Activated gamma-delta T cell treated with Interleukin-2 at 50 U/mL for 16 hours (primary cell): ENCODE results near the gene DDI2.
"Not testable (repeated sequence)": the region's sequence is repeated elsewhere in the genome, so short reads cannot be mapped to it uniquely, and the experiment has no call there.

Experiments used
- DNase-seq: peaks from one replicate; pipeline ENCODE4 v3.0.0-alpha.2; 2020

Gene DDI2

DNA sequence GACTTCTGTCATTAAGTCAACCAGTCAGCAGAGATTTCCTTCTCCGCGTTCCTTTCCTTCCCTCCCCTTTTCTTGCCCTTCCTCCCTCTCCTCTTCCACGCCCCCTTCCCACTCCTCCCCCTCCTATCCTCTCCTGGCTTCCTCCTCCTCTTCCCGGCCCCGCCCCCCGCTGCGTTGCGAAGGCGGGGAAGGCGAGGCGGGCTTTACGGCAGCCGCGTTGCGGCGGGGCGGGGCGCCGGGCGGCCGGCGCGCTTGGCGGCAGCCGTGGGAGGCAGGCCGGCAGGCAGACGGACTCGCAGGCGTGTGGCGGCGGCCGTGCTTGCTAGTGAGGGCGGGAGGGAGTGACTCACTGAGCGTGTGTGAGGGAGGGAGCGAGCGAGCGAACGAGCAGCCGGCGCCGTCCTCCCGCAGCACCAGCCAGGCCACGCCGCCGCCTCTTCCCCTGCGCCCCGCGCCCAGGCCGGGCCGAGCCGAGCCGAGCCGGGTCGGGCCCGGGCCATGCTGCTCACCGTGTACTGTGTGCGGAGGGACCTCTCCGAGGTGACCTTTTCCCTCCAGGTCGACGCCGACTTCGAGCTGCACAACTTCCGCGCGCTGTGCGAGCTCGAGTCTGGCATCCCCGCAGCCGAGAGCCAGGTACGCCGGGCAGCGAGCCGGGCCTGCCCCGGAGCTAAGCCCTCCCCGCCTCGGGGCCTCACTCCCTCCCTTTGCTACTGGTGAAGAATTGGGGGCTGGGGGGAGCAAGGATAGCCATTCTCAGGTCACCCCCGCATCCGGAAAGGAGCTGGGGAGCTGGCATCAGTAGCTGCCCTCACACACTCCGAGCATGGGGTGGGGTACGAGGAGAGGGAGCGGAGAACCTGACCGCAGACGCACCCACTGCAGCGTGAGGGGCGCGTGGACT is at the start of gene DDI2:
Gene DDI2 (plus strand): TSS at position 286 of the 904 bp plus-strand sequence. CDS start 213 bp downstream, at position 499.
- peak; percentile 92 for DNase-seq

DNA sequence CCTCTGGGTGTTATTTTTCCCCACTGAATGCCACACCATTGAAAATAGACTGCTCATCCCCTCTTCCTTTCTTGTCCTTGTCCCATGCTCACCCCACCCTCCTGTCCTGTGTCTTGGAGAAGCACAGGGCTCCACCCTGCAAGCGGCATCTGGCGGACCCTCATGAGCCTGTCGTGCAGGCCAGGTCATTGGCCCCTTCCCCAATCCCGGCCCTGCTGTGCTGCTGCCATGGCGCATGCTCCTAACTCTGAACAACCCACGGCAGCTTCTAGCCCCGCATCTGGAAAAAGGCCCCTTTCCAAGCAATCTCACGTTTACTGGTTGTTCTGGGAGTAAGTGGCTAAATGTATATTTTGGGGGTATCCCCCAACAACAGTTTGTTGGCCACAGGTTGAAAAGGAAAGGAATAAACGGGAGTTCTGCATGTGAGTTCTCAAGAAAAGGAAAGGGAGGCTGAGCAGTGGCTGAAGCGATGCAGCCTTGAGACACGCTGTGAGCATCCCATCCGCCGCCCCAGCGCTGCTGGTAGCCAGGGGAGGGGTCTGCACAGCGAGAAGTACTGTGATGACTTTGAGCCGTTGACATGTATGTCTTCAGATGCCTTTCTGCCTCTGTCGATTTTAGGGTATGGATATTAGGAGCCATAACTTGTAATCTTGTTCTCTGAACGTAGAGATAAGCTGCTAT is 48.7 kb upstream of the DDI2 start:
- no peak for DNase-seq

DNA sequence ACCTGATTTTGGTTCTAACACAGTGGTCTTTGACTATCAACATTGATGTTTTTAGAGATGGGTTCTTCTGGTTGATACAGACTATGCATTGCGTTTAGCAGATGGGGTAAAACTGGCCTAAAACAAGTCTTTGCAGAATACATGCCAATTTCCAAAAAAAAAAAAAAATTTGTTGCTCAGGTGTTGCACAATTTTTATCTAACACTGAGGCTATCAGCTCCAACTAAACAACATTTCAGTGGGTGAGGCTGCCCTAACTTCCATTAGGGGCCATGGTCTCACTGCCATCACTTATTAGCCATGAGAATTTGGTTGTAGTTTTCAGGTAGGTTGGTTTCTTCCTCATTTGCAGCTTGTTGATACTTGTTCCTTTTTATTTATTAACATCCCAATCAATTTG is 46.4 kb upstream of the DDI2 start:
- no peak for DNase-seq

DNA sequence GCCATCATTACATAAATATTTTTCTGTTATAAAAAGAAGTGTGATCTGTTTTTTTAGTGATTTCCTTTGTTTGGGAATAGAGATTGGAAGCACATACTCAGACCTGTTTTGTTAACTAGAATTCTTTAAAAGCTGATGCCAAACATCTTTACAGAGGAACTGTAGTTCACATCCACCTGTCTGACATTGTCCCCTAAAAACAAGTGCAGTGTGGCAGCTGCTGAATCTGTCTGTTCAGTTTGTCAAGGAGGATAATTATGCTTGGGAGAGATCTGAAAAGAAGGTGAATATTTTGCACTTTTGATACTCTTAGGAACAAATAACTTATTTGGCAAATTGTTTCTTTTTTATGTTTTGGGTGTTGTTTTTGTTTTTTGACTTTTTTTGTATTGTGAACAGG is 46.0 kb upstream of the DDI2 start:
- DNase-seq: no peak

DNA sequence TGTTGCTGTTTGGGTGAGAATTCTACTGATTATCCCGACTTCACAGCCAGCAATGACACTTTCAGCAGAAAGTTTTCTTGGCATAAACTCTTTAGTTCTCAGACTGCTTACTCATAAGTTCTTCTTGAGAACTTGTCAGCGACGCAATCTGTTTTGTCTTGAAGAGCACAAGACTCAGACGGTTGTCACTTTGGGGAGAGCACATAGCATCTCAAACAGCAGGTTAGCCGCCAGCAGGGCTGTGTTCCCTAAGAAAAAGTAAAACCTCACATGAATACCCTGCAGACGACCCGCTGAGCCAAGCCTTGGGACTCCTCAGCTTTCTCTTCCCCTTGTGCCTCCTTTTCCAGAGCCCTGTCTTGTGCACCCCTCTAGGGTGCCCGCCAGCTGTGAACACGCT is 43.8 kb upstream of the DDI2 start:
- no peak for DNase-seq

DNA sequence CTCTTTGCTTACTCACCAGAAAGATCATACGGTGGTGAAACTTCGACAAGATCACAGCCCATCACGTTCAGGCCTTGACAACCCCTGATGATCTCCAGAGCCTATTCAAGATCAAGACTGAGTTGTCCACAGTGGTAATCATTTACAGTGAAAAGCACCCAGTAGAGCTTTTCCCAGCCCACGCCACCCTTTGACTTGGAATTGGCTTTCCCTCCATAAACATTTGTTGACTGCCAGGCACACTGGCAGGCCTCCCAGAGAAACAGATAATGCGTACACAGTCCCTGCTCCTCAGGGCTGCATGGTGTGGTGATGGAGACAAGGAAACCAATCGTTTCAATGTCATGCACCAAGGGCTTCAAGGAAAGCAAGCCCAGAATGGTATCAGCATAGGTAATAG is 42.5 kb upstream of the DDI2 start:
- DNase-seq: no peak

DNA sequence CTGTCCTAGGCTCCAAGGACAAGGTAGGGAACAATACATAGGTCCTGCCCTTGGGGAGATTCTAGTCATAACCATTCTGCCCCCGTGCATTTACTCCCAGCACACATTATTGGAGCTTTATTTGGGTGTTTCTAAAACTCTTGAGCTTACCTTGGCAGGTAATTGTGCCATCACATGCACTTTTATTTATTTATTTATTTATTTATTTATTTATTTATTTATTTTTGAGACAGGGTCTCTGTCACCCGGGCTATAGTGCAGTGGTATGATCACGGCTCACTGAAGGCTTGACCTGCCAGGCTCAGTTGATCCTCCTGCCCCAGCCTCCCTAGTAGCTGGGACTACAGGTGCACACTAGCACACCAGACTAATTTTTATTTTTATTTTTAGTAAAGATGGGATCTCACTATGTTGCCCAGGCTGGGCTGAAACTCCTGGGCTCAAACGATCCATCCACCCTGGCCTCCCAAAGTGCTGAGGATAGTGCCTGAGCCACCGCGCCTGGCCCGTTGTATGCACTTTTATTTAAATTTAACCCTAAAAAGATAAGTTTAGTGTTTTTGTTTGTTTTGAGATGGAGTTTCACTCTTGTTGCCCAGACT is 41.6 kb upstream of the DDI2 start:
- no peak for DNase-seq

DNA sequence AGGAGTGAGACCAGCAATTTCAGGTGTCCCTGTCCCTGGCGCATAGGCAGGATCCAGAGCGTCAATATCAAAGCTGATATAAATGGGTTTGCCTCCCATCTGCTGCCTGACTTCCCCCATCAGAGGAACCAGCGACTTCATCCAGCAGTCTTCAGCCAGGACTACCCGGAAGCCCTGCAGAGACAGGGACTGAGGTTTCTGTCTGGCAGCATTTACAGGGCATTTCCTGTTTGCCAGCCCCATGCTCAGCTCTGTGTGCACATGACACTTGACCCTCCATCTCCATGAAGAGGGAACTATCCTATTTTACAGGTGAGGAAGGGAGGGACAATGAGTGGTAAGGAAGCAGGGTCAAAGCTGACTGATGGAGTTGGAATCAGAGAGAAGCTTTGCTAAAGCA is 39.6 kb upstream of the DDI2 start:
- no peak for DNase-seq

DNA sequence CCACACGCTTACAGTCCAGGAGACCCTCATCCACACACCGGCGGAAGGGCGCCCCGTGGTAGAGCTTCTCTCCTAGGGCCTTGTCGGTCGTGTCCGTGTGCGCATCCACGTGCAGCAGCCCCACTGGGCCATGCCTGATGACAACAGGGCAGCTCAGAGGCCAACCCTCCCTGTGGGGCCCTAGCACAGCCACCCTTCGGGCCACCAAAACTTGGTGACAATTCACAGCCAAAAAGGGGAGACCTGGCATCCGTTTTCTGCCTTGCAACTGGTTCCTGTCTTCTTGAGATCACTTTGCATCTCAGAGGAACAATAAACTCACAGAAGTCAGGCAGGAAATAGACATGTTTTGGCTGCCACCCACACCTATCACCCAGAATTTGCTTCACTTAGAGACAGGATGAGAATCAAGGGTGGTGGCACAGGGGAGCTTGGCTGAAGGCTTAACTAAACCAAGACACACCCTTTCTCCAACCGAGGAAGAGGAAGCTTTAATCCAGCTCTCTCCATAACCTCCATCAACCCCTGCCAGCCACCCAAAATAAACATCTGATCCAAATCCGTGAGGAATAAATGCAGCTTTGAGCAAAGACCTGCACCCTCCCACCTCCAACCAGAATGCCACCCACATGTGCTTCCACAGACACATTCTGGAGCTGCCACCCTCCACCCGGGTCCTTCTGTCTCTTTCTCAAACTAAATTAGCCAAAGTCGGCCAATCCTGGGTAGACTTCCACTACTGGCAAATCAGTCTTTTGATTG is 38.2 kb upstream of the DDI2 start:
- DNase-seq: peak; percentile 47

DNA sequence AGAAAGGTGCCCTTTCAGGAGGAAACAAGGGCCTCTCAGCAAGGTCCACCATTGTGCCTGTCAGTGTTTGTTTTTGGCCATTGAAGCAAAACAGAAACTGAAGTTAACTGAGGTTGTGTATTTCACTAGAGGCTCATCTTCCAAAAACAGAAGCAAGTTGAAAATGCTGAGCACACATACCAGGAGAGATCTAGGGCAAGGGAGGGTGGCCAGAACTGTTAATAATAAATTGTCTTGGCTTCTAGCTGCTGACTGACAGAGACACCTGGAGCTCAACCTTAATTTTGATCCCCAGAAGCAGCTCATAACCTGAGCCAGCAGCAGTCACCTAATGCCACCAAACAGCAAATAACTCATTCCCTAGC is 37.6 kb upstream of the DDI2 start:
- no peak for DNase-seq

DNA sequence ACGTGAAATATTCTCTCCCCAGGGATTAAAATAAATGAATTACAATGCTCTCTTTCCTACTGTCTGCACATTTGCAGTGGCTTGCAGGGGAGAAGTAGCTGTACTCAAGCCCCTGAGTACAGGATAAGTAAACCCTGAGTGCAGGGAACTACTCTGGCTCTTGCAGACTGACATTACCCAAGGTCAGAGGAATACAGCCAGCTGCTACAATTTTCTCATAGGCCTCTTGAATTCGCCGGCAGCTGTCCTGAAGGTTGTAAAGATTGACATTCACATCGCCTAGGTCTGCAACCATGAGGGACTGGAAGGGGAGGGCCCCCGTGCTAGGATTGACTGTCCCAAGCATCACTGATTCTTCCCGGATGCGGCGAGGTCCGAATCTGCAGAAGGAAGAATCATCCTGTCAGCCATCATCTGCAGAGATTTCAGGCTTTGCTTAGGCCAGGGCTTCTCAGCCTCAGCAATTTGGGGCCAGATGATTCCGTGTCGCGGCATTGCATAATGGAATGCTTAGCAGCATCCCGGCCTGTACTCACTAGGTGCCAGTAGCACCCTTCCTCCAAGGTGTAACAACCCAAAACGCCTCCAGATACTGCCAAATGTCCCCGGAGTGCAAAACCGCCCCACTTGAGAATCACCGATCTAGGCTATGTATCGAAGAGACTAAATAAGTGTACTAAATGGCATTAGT is 34.1 kb upstream of the DDI2 start:
- DNase-seq: no peak

DNA sequence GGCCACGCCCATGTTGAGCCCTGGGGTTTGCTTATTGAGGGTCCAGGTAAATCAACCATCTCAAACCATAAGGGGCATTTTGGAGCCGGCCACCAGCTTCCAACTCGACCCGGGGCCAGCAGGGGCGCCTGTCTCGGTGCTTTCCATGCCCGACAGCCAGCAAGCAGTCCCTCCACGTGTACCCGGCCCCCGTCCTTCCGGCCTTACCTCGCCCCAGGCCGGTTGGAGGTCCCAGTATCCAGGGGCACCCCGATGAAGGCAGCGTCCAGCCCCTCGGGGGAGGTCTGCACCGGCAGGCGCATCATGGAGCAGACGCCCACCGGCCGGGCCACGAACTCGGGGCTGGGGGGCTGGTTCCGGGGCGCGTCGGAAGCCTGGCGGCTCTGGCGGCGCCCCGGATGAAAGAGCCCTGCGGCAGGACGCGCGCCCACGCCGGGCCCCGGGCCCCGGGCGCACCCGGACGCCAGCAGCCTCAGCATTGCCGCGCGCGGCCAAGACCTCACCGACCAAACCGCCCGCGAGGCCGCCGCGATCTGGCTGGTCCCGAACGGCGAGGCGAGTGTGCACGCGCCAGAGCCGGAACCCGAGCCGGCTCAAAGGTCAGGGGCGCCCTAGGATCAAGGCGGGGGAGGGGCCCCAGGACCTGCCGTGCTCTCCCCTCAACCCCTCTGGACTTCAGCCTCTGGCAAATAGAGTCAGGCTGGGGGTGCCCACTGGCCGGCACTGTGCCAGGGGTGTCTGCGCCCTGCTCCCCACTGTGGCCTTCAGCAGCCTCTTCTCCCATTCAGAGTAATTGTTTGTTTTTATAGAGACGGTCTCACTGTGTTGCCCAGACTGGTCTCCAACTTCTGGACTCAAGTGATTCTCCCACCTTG is 32.5 kb upstream of the DDI2 start, which contains the start of gene AGMAT:
Gene AGMAT (minus strand): TSS at position 563 of the 875 bp plus-strand sequence. CDS start 84 bp downstream, at position 479.
- DNase-seq: peak; percentile 58

DNA sequence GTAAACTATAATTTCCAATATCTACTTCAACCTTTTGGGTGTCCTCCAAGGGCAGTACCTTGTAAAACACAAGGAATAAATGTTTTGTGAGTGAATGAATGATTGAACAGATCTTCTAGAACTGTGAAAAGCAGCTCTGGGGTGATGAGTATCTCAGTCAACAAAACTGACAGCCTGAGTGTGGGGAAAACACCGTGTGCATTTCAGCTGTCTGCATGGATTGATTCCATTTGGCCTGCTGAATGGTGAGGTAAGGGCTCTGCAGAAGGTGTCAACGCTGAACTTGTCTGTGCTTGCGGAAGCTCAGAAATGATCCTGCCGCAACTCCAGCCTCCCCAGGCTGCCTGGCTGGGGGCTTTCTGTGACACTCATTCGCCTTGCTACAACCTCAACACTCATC is 25.0 kb upstream of the DDI2 start:
- no peak for DNase-seq

DNA sequence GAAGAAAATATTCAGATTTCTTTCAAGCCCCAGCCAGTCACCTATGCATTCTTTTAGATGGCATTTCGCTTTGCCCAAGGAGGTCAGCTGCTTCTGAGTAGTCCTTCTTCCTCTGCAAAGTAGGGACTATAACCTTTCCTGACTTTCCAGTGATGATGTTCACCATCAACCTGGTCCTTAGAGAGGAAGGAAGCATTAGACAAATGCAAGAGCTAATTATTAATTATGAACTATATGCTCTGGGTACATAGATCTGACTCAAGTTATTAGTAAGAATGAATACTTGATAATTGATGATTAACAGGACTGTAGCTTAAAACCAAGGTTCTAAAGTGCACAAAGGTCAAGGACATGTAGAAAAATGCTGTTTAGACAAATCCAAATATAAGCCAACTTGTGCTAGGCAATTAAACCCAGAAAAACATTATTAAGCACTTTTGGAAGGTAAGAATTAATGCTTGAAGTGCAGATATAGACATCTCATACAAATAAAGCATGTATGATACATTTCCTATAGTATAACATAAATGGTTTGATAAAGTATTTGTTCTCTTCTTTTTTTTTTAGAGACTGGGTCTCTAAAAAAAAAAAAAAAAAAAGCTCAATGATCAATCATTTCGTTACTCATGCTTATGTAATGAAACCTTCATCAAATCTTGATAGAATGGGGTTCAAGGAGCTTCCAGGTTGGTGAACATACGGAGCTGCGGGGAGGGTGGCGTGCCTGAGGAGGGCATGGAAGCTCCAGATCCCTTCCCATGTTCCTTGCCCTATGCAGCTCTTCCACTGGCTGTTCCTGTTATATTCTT is 21.2 kb upstream of the DDI2 start:
- no peak for DNase-seq

DNA sequence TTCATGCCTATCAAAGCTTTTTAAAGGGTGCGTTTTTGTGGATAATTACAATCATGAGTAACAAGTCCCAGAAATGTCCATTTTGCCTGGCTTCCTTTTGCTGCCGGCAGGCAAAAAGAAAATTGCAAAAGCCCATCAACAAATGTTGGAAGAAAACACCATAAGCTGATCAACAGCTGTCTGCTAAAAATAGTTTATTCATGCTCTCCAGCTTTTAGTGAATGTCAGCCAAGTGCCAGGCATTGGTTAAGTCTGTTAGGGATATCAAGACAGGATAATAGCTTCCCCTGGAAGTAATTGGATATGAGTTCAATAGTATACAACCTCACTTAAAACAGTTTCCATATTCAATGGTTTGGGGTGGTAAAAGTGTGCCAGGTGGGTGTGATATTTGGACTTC is 18.8 kb upstream of the DDI2 start:
- DNase-seq: no peak

DNA sequence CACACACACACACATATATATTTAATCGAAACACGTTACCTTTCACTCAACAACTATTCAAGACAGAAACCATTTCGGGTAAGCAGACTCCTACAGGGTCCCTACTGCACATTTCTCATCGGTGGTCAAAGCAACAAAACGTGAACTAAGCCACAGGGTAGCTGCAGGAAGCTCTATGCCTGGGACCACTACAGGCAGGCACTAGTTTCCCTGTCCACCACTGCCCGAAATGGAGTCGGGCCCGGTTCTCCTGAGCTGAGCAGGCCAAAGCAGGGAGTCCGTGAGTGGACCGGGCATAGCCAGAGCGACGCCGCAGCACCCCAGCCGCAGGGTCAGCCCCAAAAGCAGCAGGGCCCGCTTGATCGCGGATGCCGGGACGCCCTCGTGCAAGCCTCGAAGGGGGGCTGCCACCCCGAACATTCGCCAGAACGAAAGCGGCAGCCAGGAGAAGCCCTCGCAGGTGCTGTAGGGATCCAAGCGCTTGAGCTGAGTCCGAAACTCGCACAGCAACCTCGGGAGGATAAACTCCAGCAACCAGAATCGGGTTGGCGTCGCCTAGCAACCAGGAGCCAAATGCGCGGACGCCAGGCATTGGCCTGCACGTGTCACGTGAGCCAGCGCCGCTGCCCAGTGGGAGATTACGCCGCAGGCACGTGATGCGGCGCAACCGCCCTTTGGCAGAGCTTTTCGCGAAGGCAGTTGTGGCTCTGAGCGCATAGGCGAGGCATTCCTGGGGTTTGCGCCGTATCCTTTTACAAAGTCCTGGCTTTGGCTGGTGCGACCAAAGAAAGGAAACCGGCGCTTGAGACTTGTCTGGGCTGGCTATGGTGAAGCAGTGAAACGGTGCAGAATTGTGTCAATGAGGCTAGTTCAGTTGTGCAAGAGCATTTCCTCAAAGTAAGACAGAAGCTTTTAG is 13.9 kb upstream of the DDI2 start:
- peak; percentile 88 for DNase-seq

DNA sequence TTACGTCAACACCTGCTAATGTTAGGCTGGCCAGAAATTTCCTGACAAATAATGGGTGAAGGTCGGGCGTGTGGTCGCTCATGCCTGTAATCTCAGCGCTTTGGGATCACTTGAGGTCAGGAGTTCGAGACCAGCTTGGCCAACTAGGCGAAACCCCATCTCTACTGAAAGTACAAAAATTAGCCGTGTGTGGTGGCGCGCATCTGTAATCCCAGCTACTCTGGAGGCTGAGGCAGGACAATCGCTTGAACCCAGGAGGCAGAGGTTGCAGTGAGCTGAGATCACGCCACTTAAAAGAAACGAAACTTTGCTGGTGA is 13.3 kb upstream of the DDI2 start:
- not testable (repeated sequence) for DNase-seq

DNA sequence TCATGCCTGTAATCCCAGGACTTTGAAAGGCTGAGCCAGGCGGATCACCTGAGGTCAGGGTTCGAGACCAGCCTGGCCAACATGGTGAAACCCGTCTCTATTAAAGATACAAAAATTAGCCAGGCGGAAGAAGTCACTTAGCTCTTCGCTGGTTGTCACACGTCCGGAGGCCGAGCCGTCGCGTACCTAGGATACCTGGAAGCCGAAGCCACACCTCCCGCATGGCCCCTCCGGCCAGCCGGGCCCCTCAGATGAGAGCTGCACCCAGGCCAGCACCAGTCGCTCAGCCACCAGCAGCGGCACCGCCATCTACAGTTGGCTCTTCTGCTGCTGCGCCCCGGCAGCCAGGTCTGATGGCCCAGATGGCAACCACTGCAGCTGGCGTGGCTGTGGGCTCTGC is 12.9 kb upstream of the DDI2 start:
- not testable (repeated sequence) for DNase-seq
